ENCODE results near the gene ATRNL1.
"Not testable (repeated sequence)": the region's sequence is repeated elsewhere in the genome, so short reads cannot be mapped to it uniquely, and the experiment has no call there.

Gene ATRNL1

GRCh38 chr10:115774721-115775120, 681.6 kb downstream of the ATRNL1 start:
- DNase-seq, result no peak

- no peak for DNase-seq
These were observed 684.5 kb downstream of the ATRNL1 start for GRCh38 chr10:115777646-115778045.

GRCh38 chr10:115790220-115790619, 697.1 kb downstream of the ATRNL1 start:
- no peak for DNase-seq

GRCh38 chr10:115795964-115796363, 702.8 kb downstream of the ATRNL1 start:
- no peak for DNase-seq

GRCh38 chr10:115801457-115801856, 708.3 kb downstream of the ATRNL1 start:
- DNase-seq, result no peak

- no peak for DNase-seq
These were observed 708.8 kb downstream of the ATRNL1 start for GRCh38 chr10:115801992-115802391.

- DNase-seq, result no peak
These were observed 709.7 kb downstream of the ATRNL1 start for GRCh38 chr10:115802911-115803310.

GRCh38 chr10:115814542-115814941, 721.4 kb downstream of the ATRNL1 start:
- DNase-seq, result no peak

- no peak for DNase-seq
These were observed 724.8 kb downstream of the ATRNL1 start for GRCh38 chr10:115818012-115818411.

GRCh38 chr10:115826396-115826795, 733.2 kb downstream of the ATRNL1 start:
- DNase-seq, result no peak

GRCh38 chr10:115827231-115828009, 734.3 kb downstream of the ATRNL1 start:
- peak; percentile 16 for DNase-seq

GRCh38 chr10:115828182-115828581, 735.0 kb downstream of the ATRNL1 start:
- DNase-seq, result not testable (repeated sequence)

- no peak for DNase-seq
These were observed 736.5 kb downstream of the ATRNL1 start for GRCh38 chr10:115829521-115830205.

- peak; percentile 25 for DNase-seq
These were observed 737.3 kb downstream of the ATRNL1 start for GRCh38 chr10:115830265-115830970.

GRCh38 chr10:115831016-115831415, 737.9 kb downstream of the ATRNL1 start:
- no peak for DNase-seq

GRCh38 chr10:115833119-115833518, 740.0 kb downstream of the ATRNL1 start:
- DNase-seq, result no peak

GRCh38 chr10:115844591-115844990, 751.4 kb downstream of the ATRNL1 start:
- no peak for DNase-seq

GRCh38 chr10:115845921-115846320, 752.8 kb downstream of the ATRNL1 start:
- no peak for DNase-seq

- DNase-seq, result no peak
These were observed 753.4 kb downstream of the ATRNL1 start for GRCh38 chr10:115846528-115846927.

GRCh38 chr10:115849197-115849596, 756.0 kb downstream of the ATRNL1 start:
- no peak for DNase-seq

GRCh38 chr10:115850666-115851065, 757.5 kb downstream of the ATRNL1 start:
- no peak for DNase-seq

- no peak for DNase-seq
These were observed 758.5 kb downstream of the ATRNL1 start for GRCh38 chr10:115851695-115852094.

GRCh38 chr10:115854740-115855435, 761.7 kb downstream of the ATRNL1 start:
- DNase-seq, result no peak
